WTC11 (cell line): Measurements from ENCODE around the gene ARL4A.

Source experiments
- CTCF ChIP-seq: fragments of 200-600 bp; IDR thresholded peaks from 2 replicates; pipeline ENCODE4 v1.8.0; 2022; ENCODE audit warnings: antibody characterized with exemption
- E2F4 ChIP-seq: sonication (generic); formaldehyde crosslinking; IDR thresholded peaks from 2 replicates; pipeline ENCODE4 v1.8.1; 2022; ENCODE audit warnings: low read depth, mild to moderate bottlenecking, moderate library complexity, missing genetic modification reagents, borderline replicate concordance
- ERG ChIP-seq: fragments of 250-450 bp; sonication (Bioruptor Pico); IDR thresholded peaks from 2 replicates; pipeline ENCODE4 v1.8.0; 2021; ENCODE audit warnings: mild to moderate bottlenecking
- IRF1 ChIP-seq: sonication (generic); formaldehyde crosslinking; IDR thresholded peaks from 2 replicates; pipeline ENCODE4 v1.8.0; 2023; ENCODE audit warnings: missing genetic modification reagents
- JUN ChIP-seq: sonication (generic); formaldehyde crosslinking; IDR thresholded peaks from 2 replicates; pipeline ENCODE4 v1.8.0; 2023; ENCODE audit warnings: mild to moderate bottlenecking, missing genetic modification reagents
- MLX ChIP-seq: sonication (generic); formaldehyde crosslinking; IDR thresholded peaks from 2 replicates; pipeline ENCODE4 v1.8.1; 2023; ENCODE audit warnings: mild to moderate bottlenecking, missing genetic modification reagents, moderate library complexity
- MYBL2 ChIP-seq: sonication (generic); formaldehyde crosslinking; IDR thresholded peaks from 2 replicates; pipeline ENCODE4 v1.8.1; 2023; ENCODE audit warnings: mild to moderate bottlenecking, moderate library complexity, missing genetic modification reagents

GRCh38 chr7:12638851-12639456 lies 48.5 kb upstream of the ARL4A start:
- no peak; the same call in 1 of the 2 replicates for TF ChIP-seq CTCF
- no peak for TF ChIP-seq JUN (CRISPR knock-in tag)
- no peak for TF ChIP-seq IRF1
- no peak for TF ChIP-seq E2F4
- no peak for TF ChIP-seq ERG (CRISPR knock-in tag)
- no peak for TF ChIP-seq MLX
- TF ChIP-seq MYBL2 (CRISPR knock-in tag) = no peak
